GM12878 (cell line): ENCODE data around the gene MRC2. TPM values are rescaled to one million over a fixed set of nuclear protein-coding genes. Genes with fewer than 3 reads are reported as not detected.

Source experiments
- polyA plus RNA-seq, 11 experiments: library from polyadenylated mRNA; depleted of rRNA in 4 of 11; unstranded in 6 of 11; stranded (reverse) in 5 of 11; fragments of >200 nt; fragmentation: Nextera tagmentation in 4 of 11; fragmentation: Illumina TruSeq in 1 of 11; extraction: Ambion mirVana in 4 of 11; extraction: Trizol in 1 of 11; gene quantifications; 1 replicate in 1 of 11; 2 replicates in 10 of 11; pipeline versions ENCODE4 v1.2.1 to v1.2.3, GENCODE V29; 2011 to 2016; ENCODE audit warnings: inconsistent platforms in 2 of 11, missing spikeins in 2 of 11, low read depth in 1 of 11
- small RNA-seq: library from RNA; depleted of rRNA; stranded (forward); fragments of <200 nt; gene quantifications from one replicate; pipeline ENCODE3, GENCODE V24; 2014
- total RNA-seq, 4 experiments: library from RNA; depleted of rRNA in 3 of 4; stranded (reverse); fragments of >200 nt in 3 of 4; fragmentation: Illumina TruSeq in 1 of 4; extraction: Trizol in 1 of 4; gene quantifications; 2 replicates each; pipeline versions ENCODE4 v1.2.1 to v1.2.3, GENCODE V29; 2013 to 2021

MRC2 gene
- total and polyA plus RNA-seq, 10 of the 15 experiments (the other 5 are each of a cell fraction or from before 2014, with no cell fraction given) = 0.04 to 0.96 (median 0.30) TPM; not detected in 1

Small RNAs within 50 kb of the gene (small RNA-seq; reads per million reads assigned to genes)
- gene RF00019 (not detected), gene RNU6-446P (not detected)

Other genes with a start within 250 kb of the MRC2 start
- not detected in 2 replicates for gene EFCAB3, start 247.1 kb upstream of the MRC2 start, total RNA-seq (2014; rRNA removed)
- not detected in 2 replicates for gene EFCAB3, start 247.1 kb upstream of the MRC2 start, total RNA-seq (2014; rRNA removed; fragmentation: Illumina TruSeq; extraction: Trizol)
- not detected in 2 replicates for gene EFCAB3, start 247.1 kb upstream of the MRC2 start, total RNA-seq (2021)
- gene EFCAB3, start 247.1 kb upstream of the MRC2 start, polyA plus RNA-seq (2011; rRNA removed) = 0.06 TPM in 1 of 2 replicates, not detected in the other
- gene EFCAB3, start 247.1 kb upstream of the MRC2 start, polyA plus RNA-seq (2014; fragmentation: Illumina TruSeq; extraction: Trizol) = not detected in 2 replicates
- not detected for gene EFCAB3, start 247.1 kb upstream of the MRC2 start, polyA plus RNA-seq (2014; fragmentation: Nextera tagmentation; extraction: Ambion mirVana)
- not detected in 2 replicates for gene EFCAB3, start 247.1 kb upstream of the MRC2 start, polyA plus RNA-seq (2014; rRNA removed)
- not detected for gene EFCAB3, start 247.1 kb upstream of the MRC2 start, polyA plus RNA-seq (2016; fragmentation: Nextera tagmentation; extraction: Ambion mirVana)
- gene METTL2A, start 203.8 kb upstream of the MRC2 start, total RNA-seq (2014; rRNA removed) = 26.0 and 26.8 TPM in 2 replicates
- 23.8 and 27.6 TPM in 2 replicates for gene METTL2A, start 203.8 kb upstream of the MRC2 start, total RNA-seq (2014; rRNA removed; fragmentation: Illumina TruSeq; extraction: Trizol)
- 21.2 and 23.1 TPM in 2 replicates for gene METTL2A, start 203.8 kb upstream of the MRC2 start, total RNA-seq (2021)
- gene METTL2A, start 203.8 kb upstream of the MRC2 start, polyA plus RNA-seq (2011; rRNA removed) = 21.9 and 30.5 TPM in 2 replicates
- gene METTL2A, start 203.8 kb upstream of the MRC2 start, polyA plus RNA-seq (2014; fragmentation: Illumina TruSeq; extraction: Trizol) = 20.6 and 20.8 TPM in 2 replicates
- gene METTL2A, start 203.8 kb upstream of the MRC2 start, polyA plus RNA-seq (2014; fragmentation: Nextera tagmentation; extraction: Ambion mirVana) = 10 to 100 TPM; 24.5 to 31.5 TPM
- gene METTL2A, start 203.8 kb upstream of the MRC2 start, polyA plus RNA-seq (2014; rRNA removed) = 18.3 and 19.7 TPM in 2 replicates
- gene METTL2A, start 203.8 kb upstream of the MRC2 start, polyA plus RNA-seq (2016; fragmentation: Nextera tagmentation; extraction: Ambion mirVana) = 10 to 100 TPM; 29.6 to 34.0 TPM
- 31.6 and 33.6 TPM in 2 replicates for gene TLK2, start 148.8 kb upstream of the MRC2 start, total RNA-seq (2014; rRNA removed)
- 46.2 and 49.7 TPM in 2 replicates for gene TLK2, start 148.8 kb upstream of the MRC2 start, total RNA-seq (2014; rRNA removed; fragmentation: Illumina TruSeq; extraction: Trizol)
- gene TLK2, start 148.8 kb upstream of the MRC2 start, total RNA-seq (2021) = 39.2 and 43.8 TPM in 2 replicates
- gene TLK2, start 148.8 kb upstream of the MRC2 start, polyA plus RNA-seq (2011; rRNA removed) = 51.2 and 56.9 TPM in 2 replicates
- 36.1 and 44.9 TPM in 2 replicates for gene TLK2, start 148.8 kb upstream of the MRC2 start, polyA plus RNA-seq (2014; fragmentation: Illumina TruSeq; extraction: Trizol)
- 10 to 100 TPM; 12.1 to 14.7 TPM for gene TLK2, start 148.8 kb upstream of the MRC2 start, polyA plus RNA-seq (2014; fragmentation: Nextera tagmentation; extraction: Ambion mirVana)
- 22.0 and 23.4 TPM in 2 replicates for gene TLK2, start 148.8 kb upstream of the MRC2 start, polyA plus RNA-seq (2014; rRNA removed)
- gene TLK2, start 148.8 kb upstream of the MRC2 start, polyA plus RNA-seq (2016; fragmentation: Nextera tagmentation; extraction: Ambion mirVana) = 10 to 100 TPM; 12.6 to 17.9 TPM
- 0.11 TPM in 1 of 2 replicates, not detected in the other for gene MARCHF10, start 180.6 kb downstream of the MRC2 start, total RNA-seq (2014; rRNA removed)
- gene MARCHF10, start 180.6 kb downstream of the MRC2 start, total RNA-seq (2014; rRNA removed; fragmentation: Illumina TruSeq; extraction: Trizol) = not detected in 2 replicates
- not detected in 2 replicates for gene MARCHF10, start 180.6 kb downstream of the MRC2 start, total RNA-seq (2021)
- gene MARCHF10, start 180.6 kb downstream of the MRC2 start, polyA plus RNA-seq (2011; rRNA removed) = not detected in 2 replicates
- gene MARCHF10, start 180.6 kb downstream of the MRC2 start, polyA plus RNA-seq (2014; fragmentation: Illumina TruSeq; extraction: Trizol) = not detected in 2 replicates
- gene MARCHF10, start 180.6 kb downstream of the MRC2 start, polyA plus RNA-seq (2014; fragmentation: Nextera tagmentation; extraction: Ambion mirVana) = not detected
- gene MARCHF10, start 180.6 kb downstream of the MRC2 start, polyA plus RNA-seq (2014; rRNA removed) = not detected in 2 replicates
- gene MARCHF10, start 180.6 kb downstream of the MRC2 start, polyA plus RNA-seq (2016; fragmentation: Nextera tagmentation; extraction: Ambion mirVana) = under 1 TPM in 1 of 2 experiments, not detected in 1; 0.24 TPM